Retinal pigment epithelial cell (primary cell): ENCODE results near the gene CFAP157.

Experiments used
- DNase-seq: peaks from one replicate; pipeline ENCODE4 v3.0.0-alpha.2; 2010; ENCODE audit warnings: low read depth
- H3K4me3 ChIP-seq: 2 replicates; pipeline ENCODE4 v1.5.1; 2011; ENCODE audit warnings: mild to moderate bottlenecking, low read length, control low read depth, moderate library complexity
- CTCF ChIP-seq: conservative IDR thresholded peaks from 2 replicates; pipeline ENCODE4 v1.5.1; 2011; ENCODE audit warnings: low read depth, low read length, control low read depth, inconsistent platforms

CFAP157 gene

DNA sequence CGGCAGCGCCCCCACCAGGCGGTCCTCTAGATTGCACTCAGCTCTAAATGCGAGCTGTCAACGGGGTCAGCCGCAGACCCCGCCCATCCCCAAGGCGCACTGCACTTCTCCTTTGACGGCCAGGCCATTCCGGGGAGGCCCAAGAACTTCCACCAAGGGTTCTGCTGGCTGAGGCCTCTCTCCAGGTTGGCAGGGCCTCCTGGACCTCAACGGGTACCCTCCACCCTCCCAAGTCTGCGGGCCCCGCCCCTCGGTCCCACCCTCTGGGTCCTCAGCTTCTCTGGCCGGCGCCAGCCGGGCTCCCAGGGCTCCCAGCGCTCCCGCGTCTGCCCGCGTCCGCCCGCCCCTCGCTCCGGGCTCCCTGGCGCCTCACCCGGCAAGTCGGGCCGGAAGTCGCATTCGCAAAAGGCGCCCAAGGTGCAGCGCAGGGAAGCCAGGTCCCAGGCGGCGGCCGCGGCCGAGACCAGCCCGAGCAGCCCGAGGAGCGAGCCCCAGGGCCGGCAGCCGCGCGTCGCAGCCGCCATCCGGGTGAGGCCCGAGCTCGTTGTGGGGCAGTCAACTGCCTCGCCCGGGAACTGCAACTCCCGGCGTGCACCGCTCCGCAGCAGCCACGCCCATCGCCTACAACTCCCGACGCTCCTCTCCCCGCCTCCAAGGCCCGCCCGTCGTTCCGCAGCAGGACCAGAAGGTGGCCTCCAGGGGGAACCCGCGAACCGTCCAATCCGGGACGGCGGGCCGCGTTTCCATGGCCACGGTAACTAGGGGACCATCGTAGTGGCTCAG, 28.1 kb downstream of the CFAP157 start, which contains the start of gene TOR2A:
TOR2A (minus strand) TSS at position 548 of the 783 bp plus-strand sequence; CDS start at position 524, 24 bp downstream.
- peak; percentile 86 for DNase-seq
- peak; percentile 91 for TF ChIP-seq CTCF
- H3K4me3 ChIP-seq, result peak within 1 kb of the TSS; percentile 70

GRCh38 chr9:127735530-127736185, 28.9 kb downstream of the CFAP157 start:
- no peak for DNase-seq
- TF ChIP-seq CTCF, result no peak
- no peak overlapping the region for H3K4me3 ChIP-seq

DNA sequence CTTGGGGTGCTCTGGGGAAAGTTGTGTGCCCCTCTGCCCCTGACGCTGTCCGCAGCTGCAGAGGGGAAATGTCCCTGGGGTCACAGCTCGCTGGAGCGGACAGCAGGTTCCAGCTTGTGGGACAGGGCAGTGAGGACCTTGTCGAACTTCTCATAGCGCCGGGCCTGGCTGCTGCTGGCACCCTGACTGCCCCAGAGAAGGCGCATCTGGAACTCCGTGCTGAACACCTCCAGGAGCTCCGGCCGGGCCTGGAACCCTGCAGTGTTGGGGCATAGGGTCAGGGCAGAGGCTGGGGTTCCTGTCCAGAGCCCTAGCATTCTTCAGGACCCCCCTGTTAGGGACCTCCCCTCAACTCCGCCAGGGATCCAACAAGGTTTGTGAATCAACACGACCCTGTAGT, 31.9 kb downstream of the CFAP157 start:
- TF ChIP-seq CTCF, result no peak
- DNase-seq, result no peak
- no peak overlapping the region for H3K4me3 ChIP-seq

DNA sequence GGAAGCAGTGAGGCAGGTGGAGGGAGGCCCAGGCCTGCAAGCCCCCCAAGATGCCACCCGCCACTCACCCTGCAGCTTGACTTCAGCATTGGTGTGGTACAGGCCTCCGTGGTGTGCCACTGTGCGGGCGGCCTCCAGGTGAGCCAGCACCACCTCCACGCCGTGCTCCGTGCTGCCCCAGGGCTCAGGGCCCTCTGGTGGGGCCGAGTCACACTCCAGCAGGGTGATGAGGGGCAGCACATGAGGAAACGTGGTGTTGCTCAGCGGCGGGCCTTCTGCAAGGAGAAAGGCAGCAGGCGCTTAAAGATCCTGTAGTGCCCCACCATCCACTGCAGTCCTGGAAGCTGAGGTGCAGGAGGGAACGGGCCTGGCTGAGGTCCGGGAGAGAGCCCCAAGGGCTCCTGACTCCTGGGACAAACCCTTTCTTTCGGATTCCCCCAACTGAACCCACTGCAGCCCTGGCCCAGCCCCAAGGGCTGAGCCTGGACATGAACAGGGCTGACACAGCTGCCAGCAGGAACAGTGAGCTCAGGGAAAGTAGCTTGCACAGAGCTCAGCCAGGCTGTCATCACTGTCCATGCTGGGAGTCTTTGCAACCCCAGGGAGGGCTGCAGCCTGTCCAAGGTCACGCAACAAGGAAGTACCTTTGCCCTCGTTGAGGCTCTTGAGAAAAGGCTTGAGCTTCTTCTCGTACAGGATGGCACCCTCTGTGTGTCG, 33.0 kb downstream of the CFAP157 start:
- no peak overlapping the region for H3K4me3 ChIP-seq
- no peak for DNase-seq
- no peak for TF ChIP-seq CTCF

GRCh38 chr9:127741831-127742434, 35.1 kb downstream of the CFAP157 start:
- peak; percentile 19 for DNase-seq
- peak overlapping the region; percentile 54 for H3K4me3 ChIP-seq
- TF ChIP-seq CTCF, result no peak

DNA sequence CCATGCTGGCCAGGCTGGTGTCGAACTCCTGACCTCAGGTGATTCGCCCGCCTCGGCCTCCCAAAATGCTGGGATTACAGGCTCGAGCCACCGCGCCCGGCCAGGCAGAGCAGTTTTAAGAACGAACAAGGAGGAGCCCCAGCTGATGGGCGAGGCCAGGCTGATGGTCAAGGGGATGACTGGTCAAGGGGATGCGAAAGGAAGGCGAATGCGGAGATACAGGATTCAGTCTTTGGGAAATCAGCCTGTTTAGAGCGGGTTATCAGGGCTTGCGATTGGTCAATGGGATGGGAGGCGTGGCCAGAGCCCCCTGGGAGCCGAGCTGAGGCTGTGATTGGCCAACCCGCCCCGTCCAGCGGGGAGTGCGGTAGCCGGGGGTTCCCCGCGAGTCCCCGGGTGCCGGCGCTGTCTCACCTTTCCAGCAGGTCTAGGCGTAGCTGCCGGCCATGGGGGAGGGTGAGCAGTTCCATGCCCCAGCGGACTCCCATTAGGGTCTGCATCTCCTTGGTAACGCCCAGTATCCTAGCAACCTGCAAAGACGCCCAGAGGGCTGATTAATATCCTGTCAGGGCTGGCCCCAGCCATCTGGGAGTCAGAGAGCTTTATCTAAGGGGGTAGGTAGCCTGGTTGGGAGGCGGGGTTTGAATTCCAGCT, 35.8 kb downstream of the CFAP157 start:
- peak overlapping the region; percentile 54 for H3K4me3 ChIP-seq
- DNase-seq, result peak; percentile 20
- no peak for TF ChIP-seq CTCF
